H9 (cell line): Measurements from ENCODE around the gene SBNO1. TPM values are rescaled to one million over a fixed set of nuclear protein-coding genes. Genes with fewer than 3 reads are reported as not detected.

Experiments used
- DNase-seq: peaks from one replicate; pipeline ENCODE4 v3.0.0-alpha.2; 2017
- H2AFZ ChIP-seq: one replicate; pipeline ENCODE4 v1.6.1; 2013; ENCODE audit warnings: mild to moderate bottlenecking, low read length, control low read depth, moderate library complexity
- H2AK5ac ChIP-seq: 2 replicates; pipeline ENCODE4 v1.6.1; 2013; ENCODE audit warnings: low read length, control low read depth, mixed read lengths; ENCODE audit not compliant: insufficient read length
- H2BK120ac ChIP-seq: one replicate; pipeline ENCODE4 v1.6.1; 2013; ENCODE audit warnings: low read depth, mild to moderate bottlenecking, low read length, control low read depth, inconsistent platforms; ENCODE audit not compliant: poor library complexity, severe bottlenecking
- H2BK12ac ChIP-seq: 2 replicates; pipeline ENCODE4 v1.6.1; 2013; ENCODE audit warnings: low read length, control low read depth, mixed read lengths, low read depth; ENCODE audit not compliant: insufficient read length
- H2BK15ac ChIP-seq: 2 replicates; pipeline ENCODE4 v1.6.1; 2013; ENCODE audit warnings: low read depth, low read length, control low read depth
- H2BK20ac ChIP-seq: one replicate; pipeline ENCODE4 v1.6.1; 2013; ENCODE audit warnings: low read depth, mild to moderate bottlenecking, low read length, control low read depth, inconsistent platforms; ENCODE audit not compliant: poor library complexity, severe bottlenecking
- H2BK5ac ChIP-seq: 2 replicates; pipeline ENCODE4 v1.6.1; 2013; ENCODE audit warnings: low read length, control low read depth, mixed read lengths; ENCODE audit not compliant: insufficient read length
- H3K14ac ChIP-seq: 2 replicates; pipeline ENCODE4 v1.6.1; 2013; ENCODE audit warnings: low read length, control low read depth; ENCODE audit not compliant: insufficient read depth
- H3K18ac ChIP-seq: 2 replicates; pipeline ENCODE4 v1.6.1; 2013; ENCODE audit warnings: low read depth, mild to moderate bottlenecking, mixed read lengths, low read length, control low read depth; ENCODE audit not compliant: insufficient read length
- H3K23ac ChIP-seq: 2 replicates; pipeline ENCODE4 v1.6.1; 2013; ENCODE audit warnings: low read length, control low read depth, mixed read lengths, low read depth; ENCODE audit not compliant: insufficient read length
- H3K23me2 ChIP-seq: 2 replicates; pipeline ENCODE4 v1.6.1; 2013; ENCODE audit warnings: low read depth, mild to moderate bottlenecking, mixed read lengths, low read length, control low read depth; ENCODE audit not compliant: insufficient read length, poor library complexity, severe bottlenecking
- H3K27ac ChIP-seq: 2 replicates; pipeline ENCODE4 v1.5.1; 2013; ENCODE audit warnings: low read length, control low read depth, mixed read lengths, low read depth; ENCODE audit not compliant: insufficient read length
- H3K27me3 ChIP-seq: 2 replicates; pipeline ENCODE4 v1.6.1; 2013; ENCODE audit warnings: low read length, control low read depth, inconsistent platforms; ENCODE audit not compliant: insufficient read depth
- H3K4ac ChIP-seq: 2 replicates; pipeline ENCODE4 v1.6.1; 2013; ENCODE audit warnings: low read depth, mild to moderate bottlenecking, control low read depth, inconsistent platforms, low read length, moderate library complexity
- H3K4me1 ChIP-seq: 2 replicates; pipeline ENCODE4 v1.6.1; 2013; ENCODE audit warnings: low read length, control low read depth, inconsistent platforms; ENCODE audit not compliant: insufficient read depth
- H3K4me2 ChIP-seq: 2 replicates; pipeline ENCODE4 v1.6.1; 2013; ENCODE audit warnings: low read length, control low read depth, mixed read lengths; ENCODE audit not compliant: insufficient read length, insufficient read depth
- H3K56ac ChIP-seq: 2 replicates; pipeline ENCODE4 v1.6.1; 2013; ENCODE audit warnings: low read depth, mild to moderate bottlenecking, mixed read lengths, low read length, control low read depth; ENCODE audit not compliant: insufficient read length
- H3K79me1 ChIP-seq: 2 replicates; pipeline ENCODE4 v1.6.1; 2013; ENCODE audit warnings: low read depth, mild to moderate bottlenecking, moderate library complexity, low read length, control low read depth, inconsistent platforms; ENCODE audit not compliant: insufficient read depth, poor library complexity, severe bottlenecking
- H3K79me2 ChIP-seq: 2 replicates; pipeline ENCODE4 v1.6.1; 2013; ENCODE audit warnings: low read length, control low read depth, inconsistent platforms; ENCODE audit not compliant: insufficient read depth
- H3K9ac ChIP-seq: 2 replicates; pipeline ENCODE4 v1.6.1; 2013; ENCODE audit warnings: low read length, control low read depth, mixed read lengths; ENCODE audit not compliant: insufficient read length; ENCODE audit errors: extremely low read depth
- H3K9me3 ChIP-seq: one replicate; pipeline ENCODE4 v1.6.1; 2013; ENCODE audit warnings: low read depth, low read length, inconsistent platforms; ENCODE audit not compliant: control insufficient read depth
- H3T11ph ChIP-seq: one replicate; pipeline ENCODE4 v1.6.1; 2013; ENCODE audit warnings: mild to moderate bottlenecking, low read length, control low read depth, inconsistent platforms
- H4K20me1 ChIP-seq: one replicate; pipeline ENCODE4 v1.6.1; 2013; ENCODE audit not compliant: control insufficient read depth, insufficient read length, insufficient read depth
- H4K5ac ChIP-seq: 2 replicates; pipeline ENCODE4 v1.6.1; 2013; ENCODE audit warnings: low read depth, mild to moderate bottlenecking, mixed read lengths, low read length, control low read depth; ENCODE audit not compliant: insufficient read length
- H4K8ac ChIP-seq: replicated peaks from 2 replicates; pipeline ENCODE4 v1.6.1; 2013; ENCODE audit warnings: low read length, control low read depth, mixed read lengths, low read depth; ENCODE audit not compliant: insufficient read length
- H4K91ac ChIP-seq: 2 replicates; pipeline ENCODE4 v1.6.1; 2013; ENCODE audit warnings: low read depth, mild to moderate bottlenecking, moderate library complexity, mixed read lengths, low read length, control low read depth; ENCODE audit not compliant: insufficient read length
- H3K27ac Mint-ChIP-seq, 3 experiments: 2 replicates in 2 of 3; 3 replicates in 1 of 3; pipeline ENCODE4 v1.8.0; 2020 to 2021; ENCODE audit warnings: mixed read lengths in 3 of 3, mild to moderate bottlenecking in 1 of 3, moderate library complexity in 1 of 3
- H3K27me3 Mint-ChIP-seq: 2 replicates; pipeline ENCODE4 v1.8.0; 2021; ENCODE audit warnings: low read depth, mild to moderate bottlenecking, moderate library complexity, mixed read lengths
- H3K36me3 Mint-ChIP-seq, 3 experiments: 2 replicates in 2 of 3; 3 replicates in 1 of 3; pipeline ENCODE4 v1.8.0; 2020 to 2021; ENCODE audit warnings: low read depth in 3 of 3, mixed read lengths in 3 of 3; ENCODE audit not compliant: insufficient read depth in 1 of 3
- H3K4me1 Mint-ChIP-seq, 2 experiments: 2 replicates each; pipeline ENCODE4 v1.8.0; 2020; ENCODE audit warnings: mixed read lengths in 2 of 2
- H3K4me3 Mint-ChIP-seq, 2 experiments: 2 replicates in 1 of 2; 3 replicates in 1 of 2; pipeline ENCODE4 v1.8.0; 2020 to 2021; ENCODE audit warnings: mild to moderate bottlenecking in 2 of 2, mixed read lengths in 2 of 2, moderate library complexity in 1 of 2
- H3K9me3 Mint-ChIP-seq, 2 experiments: 2 replicates in 1 of 2; 3 replicates in 1 of 2; pipeline ENCODE4 v1.8.0; 2020; ENCODE audit warnings: mild to moderate bottlenecking in 2 of 2, mixed read lengths in 2 of 2, moderate library complexity in 1 of 2
- CTCF ChIP-seq: fragments of 200-600 bp; sonication (generic); conservative IDR thresholded peaks from 3 replicates; pipeline ENCODE4 v1.8.0; 2021; ENCODE audit warnings: antibody characterized with exemption, mild to moderate bottlenecking
- WGBS: extraction: QIAGEN DNeasy Blood & Tissue Kit; methylation state at CpG from one replicate; pipeline ENCODE4 v1.1.7; 2013; ENCODE audit warnings: missing lambda C conversion rate, low lambda C conversion rate, mixed read lengths; ENCODE audit not compliant: insufficient read length; ENCODE audit errors: extremely low coverage; 5-methylcytosine and 5-hydroxymethylcytosine counted together
- total RNA-seq: library from RNA; stranded (reverse); gene quantifications from 2 replicates; pipeline ENCODE4 v1.2.1, GENCODE V29; 2021

SBNO1 gene
- total RNA-seq, 1 experiment from 2014 or later, result 47.5 TPM

- Histone ChIP-seq H3K9me3 (no peaks in the 10 kb centered on the region), H3K4me1 (no peaks in the 10 kb centered on the region), H2AK5ac (no peak overlapping the region), H3K4me2 (no peak overlapping the region), H3K9ac (no peak overlapping the region), H2BK15ac (no peak overlapping the region), H2BK5ac (no peak overlapping the region), H3K27me3 (no peaks in the 10 kb centered on the region; the same call in 1 of the 2 replicates), H3K18ac (no peak overlapping the region), H2AFZ (no peak overlapping the region), H3K23ac (no peak overlapping the region), H4K8ac (no peak overlapping the region), H2BK20ac (no peak overlapping the region), H3K79me1 (no peaks in the 10 kb centered on the region), H2BK120ac (no peak overlapping the region), H3K27ac (no peak overlapping the region), H3K4ac (no peak overlapping the region), H3K23me2 (no peaks in the 10 kb centered on the region), H3T11ph (no peak overlapping the region), H3K56ac (no peak overlapping the region), H4K91ac (no peak overlapping the region), H4K20me1 (no peaks in the 10 kb centered on the region), H4K5ac (no peak overlapping the region), H2BK12ac (no peak overlapping the region), H3K14ac (no peak overlapping the region), H3K79me2 (no peaks in the 10 kb centered on the region)
- WGBS, result no CpG with 5 or more reads among the region's 2 CpGs
- TF ChIP-seq CTCF, result no peak
- no peaks in the 10 kb centered on the region for H3K9me3 Mint-ChIP-seq
- H3K27me3 Mint-ChIP-seq, result peaks cover 74% of the 10 kb centered on the region
- peaks cover 11 to 62% (median 33%) of the 10 kb centered on the region in 3 experiments; a peak in 6 of 7 replicates for H3K36me3 Mint-ChIP-seq
- H3K4me3 Mint-ChIP-seq, result no peak overlapping the region
- no peak for DNase-seq
- no peaks in the 10 kb centered on the region for H3K4me1 Mint-ChIP-seq
- no peak overlapping the region for H3K27ac Mint-ChIP-seq
These were observed 31.9 kb upstream of the SBNO1 start for GRCh38 chr12:123396543-123396942.
